Measurements from ENCODE around the gene TGIF1.

The TGIF1 gene

DNA sequence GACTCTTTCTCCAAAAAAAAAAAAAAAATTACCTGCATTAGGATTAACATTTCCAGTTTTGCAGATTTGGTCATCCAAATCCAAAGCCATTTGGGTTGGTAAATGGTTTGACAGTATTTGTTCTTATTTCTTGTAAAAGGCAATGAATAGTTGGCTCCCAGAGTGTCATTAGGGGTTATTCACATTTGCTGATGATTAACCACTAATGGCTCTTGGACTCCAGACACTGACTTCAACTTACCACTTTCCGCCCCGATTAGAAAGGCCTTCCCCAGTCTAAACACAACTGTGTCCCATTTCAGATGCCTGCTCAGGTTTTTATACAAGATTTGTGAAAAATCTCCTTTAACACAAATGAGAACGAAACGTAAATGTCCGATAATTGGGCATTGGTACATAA, 9.6 kb upstream of the TGIF1 start:
- DNase-seq: no peak

DNA sequence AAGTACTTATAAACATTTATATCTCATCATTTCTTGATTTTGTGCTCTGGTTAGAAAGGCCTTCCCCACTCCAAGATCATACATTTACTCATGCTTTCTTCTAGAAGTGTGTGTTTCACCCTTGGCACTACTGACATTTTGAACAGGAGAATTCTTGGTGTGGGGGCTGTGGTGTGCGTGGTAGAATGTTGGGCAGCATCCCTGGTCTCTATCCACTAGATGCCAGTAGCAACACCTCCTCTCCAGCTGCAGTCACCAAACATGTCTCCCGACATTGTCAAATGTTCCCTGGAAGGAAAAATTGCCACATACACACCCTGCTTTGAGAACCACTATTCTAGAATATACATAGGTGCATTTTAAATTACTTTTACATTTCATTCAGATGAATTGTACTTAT, 8.7 kb upstream of the TGIF1 start:
- DNase-seq: no peak

DNA sequence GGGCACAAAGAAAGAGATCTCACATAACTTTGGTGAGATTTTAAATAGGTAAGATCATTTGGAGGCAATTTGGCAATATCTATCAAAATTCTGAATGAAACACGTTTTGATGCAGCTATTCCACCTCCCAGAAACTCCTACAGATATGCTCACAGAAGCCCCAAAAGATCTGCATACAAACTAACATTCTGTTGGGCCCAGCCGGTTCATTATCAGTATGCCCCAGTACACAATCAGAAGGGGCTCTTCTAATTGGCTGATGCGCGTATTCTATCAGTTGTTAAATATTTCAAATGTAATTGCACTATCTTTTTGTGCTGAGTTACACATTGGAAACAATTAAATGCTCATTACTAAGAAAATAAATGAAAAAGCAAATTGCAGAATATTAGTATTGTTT, 7.1 kb upstream of the TGIF1 start:
- DNase-seq: no peak

DNA sequence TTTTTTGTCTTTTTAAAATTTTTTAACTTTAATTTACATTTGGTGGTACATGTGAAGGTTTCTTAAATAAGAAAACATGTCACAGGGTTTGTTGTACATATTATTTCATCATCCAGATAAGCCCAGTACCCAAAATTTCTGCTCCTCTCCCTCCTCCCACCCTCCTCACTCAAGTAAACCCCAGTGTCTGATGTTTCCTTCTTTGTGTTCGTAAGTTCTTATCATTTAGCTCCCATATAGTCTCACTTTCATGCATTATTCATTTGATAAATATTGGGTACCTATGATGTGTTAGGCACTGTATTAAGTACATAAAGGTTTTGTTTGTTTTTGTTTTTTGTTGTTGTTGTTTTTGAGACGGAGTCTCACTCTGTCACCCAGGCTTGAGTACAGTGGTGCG, 5.7 kb upstream of the TGIF1 start:
- DNase-seq: no peak

DNA sequence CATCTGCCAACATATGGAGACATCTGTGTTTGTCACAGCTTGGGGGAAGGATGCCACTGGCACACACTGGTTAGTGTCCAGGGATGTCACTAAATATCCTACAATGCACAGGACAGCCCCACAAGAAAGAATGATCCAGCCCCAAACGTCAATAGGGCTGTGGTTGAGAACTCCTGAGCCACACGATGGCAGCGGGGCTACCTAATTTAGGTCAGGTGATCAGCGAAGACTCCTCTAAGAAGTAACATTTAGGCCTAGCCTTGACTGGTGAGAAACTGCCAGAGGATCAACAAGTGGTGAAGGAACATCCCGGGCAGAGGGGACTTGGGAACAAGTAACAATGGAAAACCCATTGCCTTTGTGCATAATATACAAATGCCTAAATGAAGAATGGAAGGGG, 5.0 kb upstream of the TGIF1 start:
- no peak for DNase-seq

- no peak for DNase-seq
These were observed 2.7 kb upstream of the TGIF1 start for GRCh38 chr18:3447068-3447894.

DNA sequence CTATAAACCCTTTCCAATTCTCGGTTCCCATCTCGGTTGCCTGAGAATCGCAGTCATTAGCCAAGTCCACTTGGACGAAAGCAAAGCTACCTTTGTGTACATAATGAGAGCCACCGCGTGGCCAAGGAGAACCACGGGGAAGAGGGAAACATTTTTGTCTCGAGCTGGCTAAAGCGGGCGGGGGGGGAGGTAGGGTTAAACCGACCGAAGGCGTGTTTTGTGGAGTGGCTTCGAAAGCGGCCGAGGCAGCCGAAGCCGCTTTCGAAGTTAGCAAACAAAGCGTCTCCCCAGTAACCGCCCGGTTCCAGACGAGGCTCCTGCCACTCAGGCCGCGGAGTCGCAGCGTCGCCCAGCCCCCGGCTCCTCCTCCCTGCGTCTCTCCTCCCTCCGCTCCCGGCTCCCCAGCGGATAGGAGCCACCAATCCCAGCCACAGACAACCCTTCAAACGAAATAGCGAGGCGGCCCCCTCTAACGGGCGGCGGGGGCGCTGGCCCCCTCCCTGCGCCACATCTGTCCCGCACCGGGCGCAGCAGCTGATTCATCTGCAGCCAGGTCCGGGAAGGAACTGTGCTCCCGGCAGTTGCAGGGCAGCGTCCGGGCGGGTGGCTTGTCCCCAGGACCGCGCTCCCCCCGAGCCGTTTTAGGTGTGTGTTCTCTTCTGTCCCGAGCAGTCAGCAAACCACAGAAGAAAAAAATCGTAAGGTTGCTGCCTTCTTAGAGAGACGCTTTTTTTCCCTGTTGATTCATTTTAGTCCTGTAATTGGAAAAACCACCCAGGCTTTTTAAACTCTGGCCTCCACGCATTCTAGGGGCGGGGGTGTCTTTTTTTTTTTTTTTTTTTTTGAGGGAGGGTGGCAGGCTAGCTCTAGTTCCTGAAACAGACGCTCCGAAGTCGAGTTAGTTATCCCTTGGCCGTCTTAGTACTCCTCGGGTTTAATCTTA, 1.8 kb upstream of the TGIF1 start:
- peak; percentile 86 to 90 for DNase-seq

GRCh38 chr18:3448838-3449511, 997 bp upstream of the TGIF1 start:
- peak; percentile 33 to 55 for DNase-seq

DNA sequence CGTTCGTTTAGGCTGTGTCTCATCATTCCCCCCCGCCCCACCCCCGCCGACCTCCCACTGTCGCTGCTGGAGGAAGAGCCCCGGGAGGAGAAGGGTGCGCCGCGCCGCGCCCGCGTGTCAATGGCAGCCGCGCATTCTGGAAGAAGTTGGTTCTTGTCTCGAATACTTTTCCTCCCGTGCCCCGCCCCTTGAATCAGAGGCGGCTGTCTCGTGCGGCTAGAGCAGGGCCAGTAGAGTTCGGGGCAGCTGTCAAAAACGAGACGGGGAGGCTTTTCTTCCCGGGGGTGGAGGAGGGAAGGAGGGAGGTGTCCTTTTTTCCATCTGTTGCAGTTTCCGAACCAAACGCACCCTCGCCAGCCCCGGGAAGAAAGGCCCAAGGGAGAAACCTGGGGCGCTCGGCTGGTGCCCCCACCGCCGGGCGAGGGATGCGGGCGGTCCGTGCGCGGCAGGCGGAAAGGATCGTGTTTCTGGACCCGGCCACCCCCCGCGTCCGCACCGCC, 410 bp upstream of the TGIF1 start:
- DNase-seq: peak; percentile 76 to 81

GRCh38 chr18:3450799-3451182, 819 bp downstream of the TGIF1 start:
- no peak for DNase-seq

DNA sequence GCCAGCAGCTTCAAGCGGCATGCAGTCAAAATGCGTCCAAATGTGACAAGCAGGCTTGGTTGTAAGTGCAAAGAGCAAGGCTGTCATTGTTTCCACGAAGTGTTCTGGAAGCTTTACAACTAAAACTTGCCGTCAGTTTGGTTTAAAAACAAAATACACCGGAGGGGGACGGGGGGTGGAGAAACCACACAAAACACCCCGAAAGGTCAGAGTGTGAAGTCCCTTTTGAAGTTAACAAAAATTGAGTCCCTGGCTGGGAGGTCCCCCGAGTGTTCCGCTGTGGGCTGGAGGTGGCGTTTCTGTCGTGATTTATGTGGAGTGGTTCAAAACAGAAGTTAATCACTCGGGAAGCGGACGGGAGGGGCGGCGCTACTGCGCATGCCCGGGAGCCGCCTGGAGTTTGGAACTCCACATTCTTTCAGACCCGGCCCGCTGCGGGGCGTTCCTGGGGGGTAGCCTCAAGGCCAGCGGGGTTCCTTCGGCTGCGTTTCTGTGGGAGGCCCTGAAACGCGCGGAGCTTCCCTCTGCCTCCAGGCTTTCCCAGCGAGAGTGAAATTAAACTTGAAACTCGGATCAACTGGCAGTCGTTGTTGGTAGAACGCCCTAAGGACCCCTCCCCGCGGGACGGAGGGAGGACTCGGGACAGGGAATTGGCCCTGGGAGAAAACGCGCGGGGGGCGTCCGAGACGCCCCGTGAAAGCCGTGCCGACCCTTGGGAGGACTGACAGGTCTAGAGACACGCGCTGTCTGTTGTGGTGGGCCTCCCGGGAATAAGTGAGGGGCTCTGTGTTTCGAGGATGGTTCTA, 1.4 kb downstream of the TGIF1 start:
- DNase-seq: peak; percentile 92 to 94

DNA sequence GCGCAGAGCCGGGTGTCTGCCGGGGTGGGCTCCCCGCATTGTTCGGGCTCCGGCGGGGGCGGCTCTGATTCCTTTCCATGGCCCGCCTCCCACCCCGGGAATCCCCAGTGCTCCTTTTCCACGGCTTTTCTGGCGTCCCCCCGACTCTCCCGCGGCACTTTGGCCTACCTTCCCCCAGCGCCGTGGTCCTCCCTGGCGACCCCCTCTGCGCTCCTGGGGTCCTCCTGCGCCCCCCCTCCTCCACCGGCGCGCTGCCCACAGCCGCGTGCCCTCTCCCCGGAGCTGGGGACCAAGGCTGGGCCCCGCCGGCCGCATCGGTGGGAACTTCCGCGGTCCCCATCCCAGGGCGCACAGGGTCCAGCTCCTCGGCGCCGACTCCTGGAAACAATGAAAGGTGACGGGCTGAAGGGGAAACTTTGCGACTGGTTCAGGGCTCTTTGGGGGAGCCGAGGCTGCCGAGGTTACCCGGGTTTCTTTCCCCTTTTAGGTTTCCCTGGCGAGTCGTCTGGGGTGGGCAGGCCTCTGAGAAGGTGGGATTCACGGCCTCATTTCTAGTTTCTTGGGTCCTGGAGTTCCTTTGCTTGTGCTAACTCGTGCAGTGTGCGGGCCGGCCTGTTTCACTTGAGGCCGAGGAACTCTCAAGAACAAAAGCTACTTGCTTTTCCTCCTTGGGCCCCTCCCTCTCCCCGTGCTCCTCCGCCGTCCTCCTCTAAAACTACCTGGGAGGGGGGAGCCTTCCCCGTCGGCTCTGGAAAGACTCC, 2.2 kb downstream of the TGIF1 start:
- peak; percentile 45 to 48 for DNase-seq

GRCh38 chr18:3452750-3453539, 3.0 kb downstream of the TGIF1 start:
- DNase-seq: peak in 1 of 2 experiments; percentile 29

DNA sequence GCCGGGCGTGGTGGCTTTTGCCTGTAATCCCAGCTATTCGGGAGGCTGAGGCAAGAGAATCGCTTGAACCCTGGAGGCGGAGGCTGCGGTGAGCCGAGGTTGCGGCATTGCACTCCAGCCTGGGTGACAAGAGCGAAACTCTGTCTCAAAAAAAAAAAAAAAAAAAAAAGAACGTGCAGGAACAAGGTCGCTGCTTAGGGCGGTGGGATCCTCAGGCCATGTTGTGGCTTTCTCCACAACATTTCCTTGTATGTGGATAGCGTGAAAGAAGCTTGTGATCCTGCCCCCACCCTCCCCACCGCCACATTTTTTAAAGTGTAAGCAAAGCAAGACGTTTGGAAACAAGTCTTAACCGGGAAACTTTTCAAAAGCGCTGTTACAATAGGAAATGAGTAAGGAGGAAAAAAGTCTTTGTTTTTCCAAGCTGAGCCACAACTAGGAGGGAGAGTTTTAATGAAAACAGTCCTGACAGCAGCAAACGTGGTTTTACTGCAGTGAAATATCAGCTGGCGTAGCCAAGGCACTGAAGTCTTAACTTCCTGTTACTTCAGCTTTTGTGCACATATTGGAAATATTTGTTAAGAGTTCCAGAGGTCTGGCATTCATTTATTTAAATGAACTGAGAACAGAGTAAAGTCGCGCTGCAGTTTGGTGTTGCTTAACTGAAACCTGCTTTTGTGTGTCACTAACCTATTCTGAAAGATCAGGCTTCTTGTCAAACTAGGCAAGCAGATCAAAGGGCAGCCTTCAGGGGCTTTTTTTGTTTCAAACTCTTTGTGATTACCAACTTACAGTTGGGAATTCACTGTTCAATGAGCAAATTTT, 3.8 kb downstream of the TGIF1 start:
- peak; percentile 31 to 55 for DNase-seq

DNA sequence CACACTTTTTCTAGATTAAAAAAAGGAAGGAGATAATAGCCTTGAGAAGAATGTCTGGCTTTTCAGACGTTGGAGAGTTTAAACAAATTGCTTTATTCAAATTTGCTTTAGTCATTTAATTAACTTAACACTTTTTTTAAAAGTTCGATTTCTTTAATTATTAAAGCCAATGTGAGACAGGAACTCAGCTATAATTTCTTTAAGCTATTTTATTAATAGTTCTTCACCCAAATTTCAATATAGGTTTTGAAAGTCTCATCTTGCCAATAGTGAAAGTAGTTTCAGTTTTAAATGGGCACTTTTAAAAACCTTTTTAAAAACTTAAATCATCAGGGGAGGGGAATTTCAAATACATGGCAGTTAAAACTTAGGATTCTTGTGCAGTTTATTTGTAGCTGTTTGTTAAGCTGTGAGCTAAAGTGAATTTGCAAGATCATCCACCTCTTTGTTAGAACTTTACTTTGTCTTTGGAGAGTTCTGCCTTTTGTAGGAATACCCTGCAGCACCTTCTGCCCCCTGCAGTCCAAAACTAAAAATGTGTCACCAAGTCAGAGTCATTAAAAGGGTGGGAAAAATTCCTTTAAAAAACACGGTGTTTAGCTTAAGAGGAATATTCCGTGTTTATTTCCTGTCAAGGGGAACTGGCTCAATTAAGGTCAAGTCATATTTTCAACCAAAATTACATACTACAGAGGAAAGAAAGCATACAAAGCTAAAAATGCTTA, 4.6 kb downstream of the TGIF1 start:
- peak in 1 of 2 experiments; percentile 18 for DNase-seq

DNA sequence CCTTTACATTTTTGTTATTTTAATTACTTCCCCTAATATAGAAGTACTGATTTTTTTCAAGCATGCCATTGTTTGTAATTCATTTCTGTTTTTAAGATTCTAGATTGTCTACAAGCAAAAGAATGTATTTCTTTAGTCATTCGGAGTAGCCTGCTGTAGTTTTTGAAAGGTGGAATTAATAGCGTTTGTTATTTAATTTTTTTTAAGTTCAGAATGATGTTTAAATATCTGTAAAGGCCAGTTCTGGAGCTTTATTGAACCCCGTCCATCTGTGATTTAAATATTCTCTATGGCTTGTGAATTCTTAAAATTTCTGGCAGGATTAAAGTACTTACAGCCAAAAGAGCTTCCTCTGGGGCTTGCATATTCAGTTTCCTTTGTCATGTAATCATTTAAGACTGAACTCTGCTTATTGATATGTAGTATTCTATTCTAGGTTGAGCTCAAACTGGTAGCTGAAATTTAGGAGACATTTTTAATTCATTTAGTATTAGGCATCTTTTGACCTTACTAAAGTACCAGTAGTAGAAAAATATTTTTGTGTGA, 5.2 kb downstream of the TGIF1 start:
- DNase-seq: no peak

- DNase-seq: no peak
These were observed 6.1 kb downstream of the TGIF1 start for GRCh38 chr18:3455907-3456685.

GRCh38 chr18:3456686-3457069, 6.7 kb downstream of the TGIF1 start:
- no peak for DNase-seq
